Trophoblast cell (in vitro differentiated cells and primary cell): ENCODE results near the gene CAMK2B.
A peak's percentile ranks its signal among the peaks of the same experiment; 100 is the strongest.

ENCODE experiments used
- DNase-seq, 2 donors: peaks; one replicate each; pipeline ENCODE4 v3.0.0-alpha.2; 2016
- H2AFZ ChIP-seq: 2 replicates; pipeline ENCODE4 v1.6.1; 2013; ENCODE audit warnings: low read length, moderate library complexity, mild to moderate bottlenecking; ENCODE audit not compliant: insufficient read depth, poor library complexity
- H2AK5ac ChIP-seq: 2 replicates; pipeline ENCODE4 v1.6.1; 2013; ENCODE audit warnings: mild to moderate bottlenecking, low read length
- H2BK120ac ChIP-seq: 2 replicates; pipeline ENCODE4 v1.6.1; 2013; ENCODE audit warnings: low read length, mild to moderate bottlenecking, moderate library complexity; ENCODE audit not compliant: insufficient read depth, poor library complexity
- H2BK12ac ChIP-seq: 2 replicates; pipeline ENCODE4 v1.6.1; 2013; ENCODE audit warnings: mild to moderate bottlenecking, low read length, moderate library complexity
- H2BK5ac ChIP-seq: 2 replicates; pipeline ENCODE4 v1.6.1; 2013; ENCODE audit warnings: low read length, low read depth, moderate library complexity, mild to moderate bottlenecking; ENCODE audit not compliant: poor library complexity
- H3K14ac ChIP-seq: 2 replicates; pipeline ENCODE4 v1.6.1; 2013; ENCODE audit warnings: mild to moderate bottlenecking, low read length
- H3K18ac ChIP-seq: 2 replicates; pipeline ENCODE4 v1.6.1; 2013; ENCODE audit warnings: mild to moderate bottlenecking, low read length
- H3K23ac ChIP-seq: 2 replicates; pipeline ENCODE4 v1.6.1; 2013; ENCODE audit warnings: low read length
- H3K27ac ChIP-seq: 2 replicates; pipeline ENCODE4 v1.5.1; 2013; ENCODE audit warnings: low read depth, mild to moderate bottlenecking, inconsistent platforms, low read length, moderate library complexity
- H3K27me3 ChIP-seq: 2 replicates; pipeline ENCODE4 v1.6.1; 2013; ENCODE audit warnings: inconsistent platforms, mild to moderate bottlenecking, low read length, moderate library complexity; ENCODE audit not compliant: insufficient read depth
- H3K36me3 ChIP-seq, 2 experiments: 1 replicate in 1 of 2; 2 replicates in 1 of 2; pipeline ENCODE4 v1.6.1; 2013; ENCODE audit warnings: low read length in 2 of 2, mild to moderate bottlenecking in 2 of 2, moderate library complexity in 1 of 2; ENCODE audit not compliant: insufficient read depth in 2 of 2, control insufficient read depth in 1 of 2
- H3K4ac ChIP-seq: 2 replicates; pipeline ENCODE4 v1.6.1; 2013; ENCODE audit warnings: low read depth, mild to moderate bottlenecking, low read length, moderate library complexity
- H3K4me1 ChIP-seq, 2 experiments: 1 replicate in 1 of 2; 2 replicates in 1 of 2; pipeline ENCODE4 v1.6.1; 2013; ENCODE audit warnings: low read length in 2 of 2, mild to moderate bottlenecking in 2 of 2, moderate library complexity in 1 of 2; ENCODE audit not compliant: insufficient read depth in 2 of 2, control insufficient read depth in 1 of 2
- H3K4me2 ChIP-seq: 2 replicates; pipeline ENCODE4 v1.6.1; 2013; ENCODE audit warnings: inconsistent platforms, mild to moderate bottlenecking, low read length, moderate library complexity
- H3K4me3 ChIP-seq: 2 replicates; pipeline ENCODE4 v1.5.1; 2013; ENCODE audit warnings: mild to moderate bottlenecking, low read depth, low read length, inconsistent platforms
- H3K79me1 ChIP-seq: one replicate; pipeline ENCODE4 v1.6.1; 2013; ENCODE audit warnings: low read length
- H3K79me2 ChIP-seq: 2 replicates; pipeline ENCODE4 v1.6.1; 2013; ENCODE audit warnings: low read length, mild to moderate bottlenecking; ENCODE audit not compliant: control insufficient read depth, insufficient read depth, poor library complexity
- H3K9ac ChIP-seq: 2 replicates; pipeline ENCODE4 v1.6.1; 2013; ENCODE audit warnings: mild to moderate bottlenecking, low read length
- H3K9me3 ChIP-seq: 2 replicates; pipeline ENCODE4 v1.6.1; 2013; ENCODE audit warnings: low read depth, mild to moderate bottlenecking, control low read depth, inconsistent platforms, low read length; ENCODE audit not compliant: insufficient read depth
- H4K12ac ChIP-seq: 2 replicates; pipeline ENCODE4 v1.6.1; 2013; ENCODE audit warnings: low read depth, mild to moderate bottlenecking, low read length, moderate library complexity
- H4K8ac ChIP-seq: 2 replicates; pipeline ENCODE4 v1.6.1; 2013; ENCODE audit warnings: low read depth, mild to moderate bottlenecking, low read length, moderate library complexity
- H4K91ac ChIP-seq: one replicate; pipeline ENCODE4 v1.6.1; 2013; ENCODE audit warnings: low read depth, mild to moderate bottlenecking, low read length, moderate library complexity
- WGBS: extraction: QIAGEN DNeasy Blood & Tissue Kit; methylation state at CpG from one replicate; pipeline ENCODE4 v1.1.7; 2013; ENCODE audit warnings: missing lambda C conversion rate; ENCODE audit not compliant: insufficient read length, insufficient coverage; ENCODE audit errors: extremely low coverage; 5-methylcytosine and 5-hydroxymethylcytosine counted together

CAMK2B gene

DNA sequence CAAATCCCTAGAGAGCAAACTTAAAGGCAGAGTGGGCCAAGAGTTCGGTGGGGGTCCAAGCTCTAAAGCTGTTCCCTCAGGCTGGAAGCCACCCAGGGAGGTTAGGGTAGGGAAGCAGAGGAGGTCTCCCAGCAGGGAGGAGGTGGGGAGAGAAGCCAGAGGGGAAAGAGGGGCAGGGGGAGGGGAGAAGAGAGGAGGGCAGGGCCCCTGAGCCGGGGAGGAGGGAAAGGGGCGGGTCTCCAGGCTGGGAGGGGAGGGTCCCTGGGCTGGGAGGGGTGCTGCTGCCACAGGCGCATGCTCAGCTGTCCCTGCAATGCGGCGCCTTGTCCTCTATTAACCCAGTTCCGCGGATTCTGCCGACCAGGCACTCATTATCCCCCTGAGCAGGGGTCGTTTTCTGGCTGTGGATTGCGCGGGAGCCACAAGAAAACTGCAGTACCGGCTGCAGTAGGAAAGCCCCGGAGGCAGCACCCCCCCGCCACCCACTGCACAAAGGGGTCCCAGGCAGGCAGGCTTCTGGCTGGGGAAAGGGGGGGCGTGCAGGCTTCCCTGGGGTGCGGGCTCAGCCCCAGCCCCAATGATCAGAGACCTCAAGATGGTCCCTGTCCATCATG lies 49.3 kb downstream of the CAMK2B start:
- H2AK5ac ChIP-seq = no peak overlapping the region
- H4K12ac ChIP-seq = no peak overlapping the region
- no peak overlapping the region for H3K27ac ChIP-seq
- H4K91ac ChIP-seq = no peak overlapping the region
- H3K18ac ChIP-seq = no peak overlapping the region
- DNase-seq = no peak
- no peak overlapping the region for H2BK120ac ChIP-seq
- H3K4ac ChIP-seq = no peak overlapping the region
- no peaks in the 10 kb centered on the region for H3K9me3 ChIP-seq
- no peaks in the 10 kb centered on the region for H3K27me3 ChIP-seq
- peak overlapping the region; percentile 37 for H3K4me2 ChIP-seq
- H2BK12ac ChIP-seq = no peak overlapping the region
- H2AFZ ChIP-seq = no peak overlapping the region
- H4K8ac ChIP-seq = no peak overlapping the region
- H3K23ac ChIP-seq = no peak overlapping the region
- H2BK5ac ChIP-seq = no peak overlapping the region
- no peaks in the 10 kb centered on the region for H3K79me2 ChIP-seq
- H3K4me3 ChIP-seq = no peak overlapping the region
- H3K4me1 ChIP-seq = no peaks in the 10 kb centered on the region
- H3K79me1 ChIP-seq = no peaks in the 10 kb centered on the region
- no peak overlapping the region for H3K14ac ChIP-seq
- no CpG with 5 or more reads among the region's 17 CpGs for WGBS
- H3K36me3 ChIP-seq = no peaks in the 10 kb centered on the region
- no peak overlapping the region for H3K9ac ChIP-seq

DNA sequence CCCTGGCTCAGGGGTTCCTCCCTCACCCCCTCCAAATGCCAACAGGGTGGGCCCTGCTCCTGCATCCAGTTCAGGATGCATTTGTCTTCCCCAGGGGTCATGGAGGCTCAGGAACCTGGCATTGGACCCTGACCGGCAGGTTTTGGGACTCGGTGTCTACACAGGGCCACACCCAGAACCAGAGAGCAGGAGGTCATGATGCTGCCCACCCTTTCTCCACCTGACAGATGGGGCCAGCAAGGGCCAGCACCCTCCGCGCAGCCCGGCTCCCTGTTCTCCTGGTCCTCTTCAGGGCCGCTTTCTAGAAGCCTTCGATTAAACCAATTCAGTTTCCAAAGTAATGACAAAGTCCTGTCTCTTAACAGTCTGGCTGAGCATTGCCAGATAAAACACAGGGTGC lies 50.2 kb downstream of the CAMK2B start:
- Histone ChIP-seq H3K79me1 (no peaks in the 10 kb centered on the region), H3K14ac (no peak overlapping the region), H4K12ac (no peak overlapping the region), H4K8ac (no peak overlapping the region), H3K4me1 (no peaks in the 10 kb centered on the region), H2BK12ac (no peak overlapping the region), H3K36me3 (no peaks in the 10 kb centered on the region), H3K4me3 (no peak overlapping the region), H3K79me2 (no peaks in the 10 kb centered on the region), H3K18ac (no peak overlapping the region), H2BK120ac (no peak overlapping the region), H2AK5ac (no peak overlapping the region), H3K4me2 (no peak overlapping the region), H3K23ac (no peak overlapping the region), H2BK5ac (no peak overlapping the region), H3K9me3 (peaks cover 2% of the 10 kb centered on the region), H3K9ac (no peak overlapping the region), H4K91ac (no peak overlapping the region), H3K27me3 (no peaks in the 10 kb centered on the region), H3K4ac (no peak overlapping the region), H2AFZ (no peak overlapping the region), H3K27ac (no peak overlapping the region)
- WGBS = no CpG with 5 or more reads among the region's 7 CpGs
- no peak for DNase-seq

DNA sequence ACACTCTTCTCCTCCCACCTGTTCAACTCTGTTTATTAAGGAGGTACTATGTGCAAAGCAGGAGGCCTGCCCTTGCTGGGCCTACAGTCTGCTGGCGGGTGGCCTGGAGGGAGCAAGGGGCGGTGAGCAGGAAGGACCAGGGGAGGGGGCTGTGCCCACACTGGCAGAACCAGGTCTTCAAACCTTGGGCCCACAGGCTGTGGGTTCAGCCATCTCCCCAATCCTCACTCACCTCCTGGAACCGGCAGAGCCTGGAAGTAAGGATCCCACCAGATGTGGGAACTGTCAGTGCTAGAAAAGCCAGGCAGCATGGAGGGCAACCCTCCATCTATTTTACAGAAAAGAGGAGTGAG lies 50.8 kb downstream of the CAMK2B start:
- H3K36me3 ChIP-seq = no peaks in the 10 kb centered on the region
- H2BK12ac ChIP-seq = no peak overlapping the region
- DNase-seq = no peak
- no peak overlapping the region for H2AFZ ChIP-seq
- H3K27me3 ChIP-seq = no peaks in the 10 kb centered on the region
- H2AK5ac ChIP-seq = no peak overlapping the region
- no peak overlapping the region for H4K91ac ChIP-seq
- no peak overlapping the region for H3K23ac ChIP-seq
- no peak overlapping the region for H3K9ac ChIP-seq
- H3K18ac ChIP-seq = no peak overlapping the region
- peaks cover 3% of the 10 kb centered on the region for H3K9me3 ChIP-seq
- WGBS = no CpG with 5 or more reads among the region's 3 CpGs
- H2BK120ac ChIP-seq = no peak overlapping the region
- H4K12ac ChIP-seq = no peak overlapping the region
- no peaks in the 10 kb centered on the region for H3K4me1 ChIP-seq
- no peak overlapping the region for H3K14ac ChIP-seq
- no peak overlapping the region for H4K8ac ChIP-seq
- no peak overlapping the region for H3K4me2 ChIP-seq
- no peak overlapping the region for H3K27ac ChIP-seq
- no peak overlapping the region for H3K4me3 ChIP-seq
- no peaks in the 10 kb centered on the region for H3K79me1 ChIP-seq
- H2BK5ac ChIP-seq = no peak overlapping the region
- H3K4ac ChIP-seq = no peak overlapping the region
- H3K79me2 ChIP-seq = no peaks in the 10 kb centered on the region

DNA sequence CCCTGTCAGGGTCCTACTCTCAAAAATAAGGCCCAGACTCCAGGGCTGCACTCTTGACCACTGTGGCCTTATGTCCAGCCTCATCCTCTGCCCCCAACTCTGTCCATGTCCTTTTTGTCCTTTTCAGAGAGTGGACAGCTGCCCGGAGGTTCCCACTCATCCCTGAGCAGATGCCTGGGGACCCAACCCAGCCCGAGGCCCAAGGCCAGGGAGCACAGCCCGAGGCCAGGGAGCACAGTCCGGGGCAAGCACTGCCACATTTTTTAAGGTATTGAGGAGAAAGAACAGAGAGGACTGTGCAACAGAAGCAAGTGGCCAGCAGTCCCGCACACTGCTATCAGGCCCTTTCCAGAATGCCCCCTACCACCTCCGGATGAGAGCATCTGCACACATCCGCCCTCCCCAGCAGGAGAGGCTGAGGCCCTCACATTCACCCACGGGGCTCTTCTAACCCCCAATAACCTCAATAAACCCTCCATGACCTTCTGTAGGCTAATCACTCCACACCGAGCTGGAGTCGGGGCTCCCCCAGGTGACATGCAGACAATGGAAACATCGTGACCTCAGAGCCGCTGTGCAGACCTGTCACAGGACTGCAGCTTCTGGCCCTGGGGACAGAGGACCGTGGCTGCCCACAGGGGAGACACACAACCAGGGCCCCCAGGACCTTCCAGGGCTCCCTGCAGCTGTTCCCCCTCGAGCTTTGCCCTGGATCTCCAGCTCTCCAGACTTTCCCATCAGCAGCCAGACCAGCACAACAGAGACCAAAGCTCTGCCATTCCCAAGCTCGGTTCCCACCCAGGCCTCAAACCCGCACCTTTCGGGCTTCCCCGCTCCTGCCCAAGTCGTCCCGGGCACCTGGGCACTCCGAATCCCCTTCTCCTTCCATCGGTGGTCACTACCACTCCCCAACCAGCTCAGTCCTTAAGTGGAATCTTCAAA lies 51.4 kb downstream of the CAMK2B start:
- Histone ChIP-seq H3K18ac (no peak overlapping the region), H3K4ac (no peak overlapping the region), H3K4me2 (no peak overlapping the region), H2BK12ac (no peak overlapping the region), H2AFZ (no peak overlapping the region), H4K91ac (no peak overlapping the region), H3K79me2 (no peaks in the 10 kb centered on the region), H2BK120ac (no peak overlapping the region), H3K27ac (no peak overlapping the region), H3K4me3 (no peak overlapping the region), H3K23ac (no peak overlapping the region), H3K9ac (no peak overlapping the region), H3K27me3 (no peaks in the 10 kb centered on the region), H3K14ac (no peak overlapping the region), H2AK5ac (no peak overlapping the region), H4K8ac (no peak overlapping the region), H3K79me1 (no peaks in the 10 kb centered on the region), H3K9me3 (peaks cover 3% of the 10 kb centered on the region), H3K4me1 (no peaks in the 10 kb centered on the region), H2BK5ac (no peak overlapping the region), H4K12ac (no peak overlapping the region), H3K36me3 (no peaks in the 10 kb centered on the region)
- no peak for DNase-seq
- no CpG with 5 or more reads among the region's 22 CpGs for WGBS
